Measurements from ENCODE around the gene SPOCK1. TPM values are rescaled to one million over a fixed set of nuclear protein-coding genes. Genes with fewer than 3 reads are reported as not detected.

SPOCK1 gene
- total and polyA plus RNA-seq, 2 experiments from 2014 or later, result 4.1 to 14.0 TPM

GRCh38 chr5:137144656-137145055 lies 354.5 kb downstream of the SPOCK1 start:
- Histone ChIP-seq H3K9me3 (ENCODE audit: low read depth) (no peaks in the 10 kb centered on the region), H3K4me1 (ENCODE audit: low read depth) (peaks cover 8% of the 10 kb centered on the region), H3K36me3 (no peaks in the 10 kb centered on the region), H3K4me3 (no peak overlapping the region), H3K27me3 (no peaks in the 10 kb centered on the region), H3K27ac (no peak overlapping the region)
- peak in 1 of 2 donors; percentile 38 for DNase-seq (ENCODE audit: low read depth in 1 of 2, low spot score in 1 of 2)
- TF ChIP-seq CTCF (IDR thresholded peaks at IDR 0.05; ENCODE audit: low read depth, low read length), result no peak

- Histone ChIP-seq H3K4me1 (ENCODE audit: low read depth) (peaks cover 8% of the 10 kb centered on the region), H3K4me3 (no peak overlapping the region), H3K27ac (no peak overlapping the region), H3K9me3 (ENCODE audit: low read depth) (no peaks in the 10 kb centered on the region), H3K27me3 (no peaks in the 10 kb centered on the region), H3K36me3 (no peaks in the 10 kb centered on the region)
- peak in 1 of 2 donors; percentile 86 for DNase-seq (ENCODE audit: low read depth in 1 of 2, low spot score in 1 of 2)
- TF ChIP-seq CTCF (IDR thresholded peaks at IDR 0.05; ENCODE audit: low read depth, low read length), result no peak
Observed at GRCh38 chr5:137142764-137143605, 356.1 kb downstream of the SPOCK1 start.

- no peak for TF ChIP-seq CTCF (IDR thresholded peaks at IDR 0.05; ENCODE audit: low read depth, low read length)
- no peak overlapping the region for H3K27ac ChIP-seq
Observed at GRCh38 chr5:137142346-137142745, 356.8 kb downstream of the SPOCK1 start.

GRCh38 chr5:137141779-137142178 lies 357.3 kb downstream of the SPOCK1 start:
- TF ChIP-seq CTCF (IDR thresholded peaks at IDR 0.05; ENCODE audit: low read depth, low read length), result no peak
- Histone ChIP-seq H3K36me3 (no peaks in the 10 kb centered on the region), H3K9me3 (ENCODE audit: low read depth) (no peaks in the 10 kb centered on the region), H3K27ac (no peak overlapping the region), H3K4me1 (ENCODE audit: low read depth) (peaks cover 8% of the 10 kb centered on the region), H3K27me3 (no peaks in the 10 kb centered on the region), H3K4me3 (no peak overlapping the region)
- DNase-seq (ENCODE audit: low read depth in 1 of 2, low spot score in 1 of 2), result peak in 1 of 2 donors; percentile 55

More at GRCh38 chr5:137142346-137142745, 356.8 kb downstream of the SPOCK1 start:
- Histone ChIP-seq H3K4me1 (ENCODE audit: low read depth) (peaks cover 8% of the 10 kb centered on the region), H3K36me3 (no peaks in the 10 kb centered on the region), H3K27me3 (no peaks in the 10 kb centered on the region), H3K9me3 (ENCODE audit: low read depth) (no peaks in the 10 kb centered on the region), H3K4me3 (no peak overlapping the region)
- no peak for DNase-seq (ENCODE audit: low read depth in 1 of 2, low spot score in 1 of 2)

- Histone ChIP-seq H3K4me3 (no peak overlapping the region), H3K9me3 (ENCODE audit: low read depth) (no peaks in the 10 kb centered on the region), H3K27me3 (no peaks in the 10 kb centered on the region), H3K4me1 (ENCODE audit: low read depth) (peaks cover 7% of the 10 kb centered on the region), H3K27ac (peak overlapping the region; percentile 43), H3K36me3 (no peaks in the 10 kb centered on the region)
- DNase-seq (ENCODE audit: low read depth in 1 of 2, low spot score in 1 of 2), result peak; percentile 42 to 54
- TF ChIP-seq CTCF (IDR thresholded peaks at IDR 0.05; ENCODE audit: low read depth, low read length), result no peak
Observed at GRCh38 chr5:137136991-137137632, 362.0 kb downstream of the SPOCK1 start.
